ENCODE data around the gene COL4A4. TPM values are rescaled to one million over a fixed set of nuclear protein-coding genes. Genes with fewer than 3 reads are reported as not detected.

The COL4A4 gene
- total RNA-seq, 6 experiments from 2014 or later: 0.02 to 0.11 (median 0.03) TPM; not detected in 3

DNA sequence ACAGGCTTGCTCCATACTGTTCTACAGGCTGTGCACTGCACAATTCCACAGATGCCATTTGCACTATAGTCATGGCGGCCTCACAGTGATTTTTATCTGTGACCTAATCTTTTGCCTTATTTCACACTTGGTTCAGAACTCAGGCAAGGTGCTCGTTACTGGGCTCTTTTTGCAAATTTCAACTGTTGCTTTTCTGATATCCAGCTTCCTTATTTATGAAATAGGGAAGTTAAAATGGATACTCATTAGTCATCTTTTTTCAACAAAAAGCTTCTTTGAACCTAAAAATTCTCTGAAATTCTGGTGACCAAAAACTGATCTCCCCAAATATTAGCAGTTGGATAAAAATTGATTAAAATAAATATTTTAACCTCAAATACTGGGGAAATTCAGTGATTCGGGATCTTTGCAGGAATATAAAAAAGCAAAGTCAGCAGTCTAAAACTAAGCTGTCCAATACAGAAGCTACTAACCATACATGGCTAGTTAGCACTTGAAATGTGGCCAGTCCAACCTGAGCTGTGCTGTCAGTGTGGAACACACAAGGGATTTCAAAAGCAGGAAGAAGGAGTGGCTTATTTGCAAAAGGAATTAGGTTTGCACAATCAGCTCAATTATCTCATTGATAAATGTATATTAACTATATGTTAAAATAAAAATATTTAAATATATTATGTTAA lies 134.4 kb downstream of the COL4A4 start:
- H3K4me3 Mint-ChIP-seq: no peak overlapping the region
- H3K27me3 Mint-ChIP-seq (ENCODE audit: insufficient read depth): no peaks in the 10 kb centered on the region; the same call in 1 of the 2 replicates
- no peak for DNase-seq
- H3K9me3 Mint-ChIP-seq: no peaks in the 10 kb centered on the region
- no peaks in the 10 kb centered on the region for H3K36me3 Mint-ChIP-seq (ENCODE audit: low read depth)
- H3K4me1 Mint-ChIP-seq (ENCODE audit: low read depth): peaks cover 10% of the 10 kb centered on the region
- TF ChIP-seq, protein P1, sequence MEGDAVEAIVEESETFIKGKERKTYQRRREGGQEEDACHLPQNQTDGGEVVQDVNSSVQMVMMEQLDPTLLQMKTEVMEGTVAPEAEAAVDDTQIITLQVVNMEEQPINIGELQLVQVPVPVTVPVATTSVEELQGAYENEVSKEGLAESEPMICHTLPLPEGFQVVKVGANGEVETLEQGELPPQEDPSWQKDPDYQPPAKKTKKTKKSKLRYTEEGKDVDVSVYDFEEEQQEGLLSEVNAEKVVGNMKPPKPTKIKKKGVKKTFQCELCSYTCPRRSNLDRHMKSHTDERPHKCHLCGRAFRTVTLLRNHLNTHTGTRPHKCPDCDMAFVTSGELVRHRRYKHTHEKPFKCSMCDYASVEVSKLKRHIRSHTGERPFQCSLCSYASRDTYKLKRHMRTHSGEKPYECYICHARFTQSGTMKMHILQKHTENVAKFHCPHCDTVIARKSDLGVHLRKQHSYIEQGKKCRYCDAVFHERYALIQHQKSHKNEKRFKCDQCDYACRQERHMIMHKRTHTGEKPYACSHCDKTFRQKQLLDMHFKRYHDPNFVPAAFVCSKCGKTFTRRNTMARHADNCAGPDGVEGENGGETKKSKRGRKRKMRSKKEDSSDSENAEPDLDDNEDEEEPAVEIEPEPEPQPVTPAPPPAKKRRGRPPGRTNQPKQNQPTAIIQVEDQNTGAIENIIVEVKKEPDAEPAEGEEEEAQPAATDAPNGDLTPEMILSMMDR (IDR thresholded peaks at IDR 0.05): no peak
- H3K27ac Mint-ChIP-seq: no peak overlapping the region

DNA sequence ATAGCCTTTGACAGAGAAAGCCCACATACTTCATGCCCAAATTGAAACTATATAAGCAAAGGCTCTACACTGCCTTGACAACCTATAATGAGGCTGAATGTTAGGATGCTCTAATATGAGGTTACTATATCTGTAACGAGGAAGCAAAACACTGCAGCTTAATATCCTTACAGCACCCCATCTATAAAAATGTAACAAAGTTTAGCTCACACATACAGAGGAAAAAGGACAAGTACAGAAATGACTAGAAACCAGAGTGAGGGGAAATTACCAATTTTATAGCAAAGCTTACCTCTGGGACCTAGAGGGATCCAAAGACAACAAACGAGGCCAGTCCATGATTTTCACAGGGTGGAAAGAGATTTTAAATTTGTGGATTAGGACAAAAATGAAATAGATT lies 138.5 kb downstream of the COL4A4 start:
- H3K9me3 Mint-ChIP-seq: no peaks in the 10 kb centered on the region
- H3K4me1 Mint-ChIP-seq (ENCODE audit: low read depth): peaks cover 10% of the 10 kb centered on the region; the same call in 1 of the 2 replicates
- TF ChIP-seq, protein P1 (IDR thresholded peaks at IDR 0.05): no peak

DNA sequence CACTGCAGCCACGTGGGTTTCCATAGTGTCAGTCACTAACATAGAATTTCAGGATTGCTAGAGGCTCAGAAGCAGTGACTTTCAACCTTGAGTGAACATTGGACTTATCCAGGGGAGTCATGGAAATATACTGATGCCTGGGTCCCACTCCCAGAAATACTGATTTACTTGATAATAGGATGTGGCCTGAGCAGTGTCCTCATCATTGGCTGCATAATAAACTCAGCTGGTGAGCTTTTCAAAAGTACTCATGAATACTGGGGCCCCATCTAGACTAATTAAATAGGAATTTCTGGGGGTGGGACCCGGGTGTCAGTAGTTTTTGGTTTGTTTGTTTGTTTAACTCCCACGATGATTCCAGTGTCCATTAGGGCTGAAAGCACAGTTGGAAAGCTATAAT lies 141.4 kb downstream of the COL4A4 start:
- Mint-ChIP-seq H3K9me3 (no peaks in the 10 kb centered on the region), H3K36me3 (ENCODE audit: low read depth) (no peaks in the 10 kb centered on the region), H3K27ac (no peak overlapping the region), H3K4me1 (ENCODE audit: low read depth) (peaks cover 10% of the 10 kb centered on the region; the same call in 1 of the 2 replicates), H3K27me3 (ENCODE audit: insufficient read depth) (peaks cover 2% of the 10 kb centered on the region), H3K4me3 (no peak overlapping the region)
- DNase-seq: no peak
- TF ChIP-seq, protein P1 (IDR thresholded peaks at IDR 0.05): no peak

More for the DNA sequence above, 138.5 kb downstream of the COL4A4 start:
- Mint-ChIP-seq H3K27ac (no peak overlapping the region), H3K27me3 (ENCODE audit: insufficient read depth) (no peaks in the 10 kb centered on the region; the same call in 1 of the 2 replicates), H3K36me3 (ENCODE audit: low read depth) (no peaks in the 10 kb centered on the region), H3K4me3 (no peak overlapping the region)
- DNase-seq: no peak

DNA sequence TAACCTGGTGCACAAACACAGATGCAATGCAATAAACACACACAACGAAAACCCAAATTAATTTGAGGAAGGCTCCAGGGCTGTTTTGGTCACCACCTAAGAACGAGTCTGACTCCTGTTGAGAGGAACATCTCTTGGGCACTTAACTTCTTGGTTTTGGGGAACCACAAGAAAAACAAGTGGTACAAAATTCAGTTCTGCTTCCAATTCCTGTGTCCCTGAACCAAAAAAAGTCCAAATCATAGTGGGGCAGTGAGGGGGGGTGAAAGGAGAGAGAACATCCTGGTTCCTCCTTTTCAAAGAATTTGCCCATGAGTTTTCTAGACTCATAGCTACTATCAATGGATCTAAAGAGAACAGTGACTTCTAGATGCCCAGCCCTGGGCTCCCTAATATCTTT lies 143.6 kb downstream of the COL4A4 start:
- H3K9me3 Mint-ChIP-seq: no peaks in the 10 kb centered on the region
- no peaks in the 10 kb centered on the region for H3K36me3 Mint-ChIP-seq (ENCODE audit: low read depth)
- H3K27me3 Mint-ChIP-seq (ENCODE audit: insufficient read depth): peaks cover 4% of the 10 kb centered on the region
- no peak overlapping the region for H3K27ac Mint-ChIP-seq
- H3K4me3 Mint-ChIP-seq: no peak overlapping the region
- TF ChIP-seq, protein P1 (IDR thresholded peaks at IDR 0.05): no peak
- peaks cover 24% of the 10 kb centered on the region for H3K4me1 Mint-ChIP-seq (ENCODE audit: low read depth)
- no peak for DNase-seq

DNA sequence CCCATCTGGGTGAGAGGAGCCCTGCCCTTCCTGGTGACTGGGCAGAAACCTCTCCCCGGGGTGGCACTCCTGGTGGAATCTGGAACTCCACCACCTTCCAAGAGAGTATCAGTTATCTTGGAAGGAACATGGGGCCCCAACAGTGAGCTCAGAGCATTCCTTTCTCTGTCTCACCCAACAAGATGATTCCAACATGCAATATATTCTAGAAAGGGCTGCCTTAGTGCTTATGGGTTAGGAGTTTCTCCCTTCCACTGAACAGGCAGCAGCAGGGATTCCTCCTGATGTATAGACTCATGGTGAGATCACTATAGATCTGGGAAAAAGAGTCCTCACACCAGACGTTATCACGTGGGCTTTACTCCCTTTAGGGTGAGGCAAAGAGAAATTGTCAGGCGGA lies 147.1 kb downstream of the COL4A4 start:
- Mint-ChIP-seq H3K27me3 (ENCODE audit: insufficient read depth) (peaks cover 4% of the 10 kb centered on the region), H3K4me3 (no peak overlapping the region), H3K9me3 (no peaks in the 10 kb centered on the region), H3K27ac (peak overlapping the region; percentile 51), H3K4me1 (ENCODE audit: low read depth) (peaks cover 17% of the 10 kb centered on the region), H3K36me3 (ENCODE audit: low read depth) (peaks cover 5% of the 10 kb centered on the region; the same call in 1 of the 2 replicates)
- DNase-seq: no peak
- TF ChIP-seq, protein P1 (IDR thresholded peaks at IDR 0.05): no peak

All from HFFc6 (cell line).